Measurements from ENCODE around the gene OR13C5. TPM values are rescaled to one million over a fixed set of nuclear protein-coding genes. Genes with fewer than 3 reads are reported as not detected.

The OR13C5 gene
- total RNA-seq, 6 donors from 2014 or later = not detected

DNA sequence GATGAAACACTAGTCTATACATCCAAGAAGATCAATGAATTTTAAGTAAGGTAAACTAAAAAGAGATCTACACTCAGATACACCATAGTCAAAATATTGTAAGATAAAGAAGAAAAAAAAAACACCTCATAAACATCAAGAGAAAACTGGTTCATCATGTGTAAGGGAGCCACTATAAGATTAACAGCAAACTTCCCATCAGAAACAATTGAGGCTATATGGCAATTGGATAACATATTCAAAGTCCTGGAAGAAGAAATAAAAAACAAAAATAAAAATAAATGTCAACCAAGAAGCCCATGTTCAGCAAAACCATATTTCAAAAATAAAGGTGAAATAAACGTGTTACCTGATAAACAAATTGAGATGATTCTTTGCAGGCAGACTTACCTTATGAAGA, 26.6 kb downstream of the OR13C5 start:
- WGBS, 2 donors = 59 to 70% methylated on average over 1 of the region's 1 CpG
- DNase-seq (no peak), ATAC-seq (ENCODE audit: low FRiP score in 2 of 2) (no peak)
- TF ChIP-seq, protein P1, sequence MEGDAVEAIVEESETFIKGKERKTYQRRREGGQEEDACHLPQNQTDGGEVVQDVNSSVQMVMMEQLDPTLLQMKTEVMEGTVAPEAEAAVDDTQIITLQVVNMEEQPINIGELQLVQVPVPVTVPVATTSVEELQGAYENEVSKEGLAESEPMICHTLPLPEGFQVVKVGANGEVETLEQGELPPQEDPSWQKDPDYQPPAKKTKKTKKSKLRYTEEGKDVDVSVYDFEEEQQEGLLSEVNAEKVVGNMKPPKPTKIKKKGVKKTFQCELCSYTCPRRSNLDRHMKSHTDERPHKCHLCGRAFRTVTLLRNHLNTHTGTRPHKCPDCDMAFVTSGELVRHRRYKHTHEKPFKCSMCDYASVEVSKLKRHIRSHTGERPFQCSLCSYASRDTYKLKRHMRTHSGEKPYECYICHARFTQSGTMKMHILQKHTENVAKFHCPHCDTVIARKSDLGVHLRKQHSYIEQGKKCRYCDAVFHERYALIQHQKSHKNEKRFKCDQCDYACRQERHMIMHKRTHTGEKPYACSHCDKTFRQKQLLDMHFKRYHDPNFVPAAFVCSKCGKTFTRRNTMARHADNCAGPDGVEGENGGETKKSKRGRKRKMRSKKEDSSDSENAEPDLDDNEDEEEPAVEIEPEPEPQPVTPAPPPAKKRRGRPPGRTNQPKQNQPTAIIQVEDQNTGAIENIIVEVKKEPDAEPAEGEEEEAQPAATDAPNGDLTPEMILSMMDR (IDR thresholded peaks at IDR 0.05) = no peak
- no peak for TF ChIP-seq POLR2A (IDR thresholded peaks at IDR 0.05)
- no peak for TF ChIP-seq EP300 (IDR thresholded peaks at IDR 0.05)
- no peak for TF ChIP-seq POLR2AphosphoS5 (IDR thresholded peaks at IDR 0.05)
- no peak overlapping the region for H3K27ac ChIP-seq
- H3K4me3 ChIP-seq = no peak overlapping the region
- H3K9me3 ChIP-seq = peaks cover 0 to 7% (median 2%) of the 10 kb centered on the region in 4 donors
- H3K36me3 ChIP-seq = no peaks in the 10 kb centered on the region
- no peaks in the 10 kb centered on the region for H3K27me3 ChIP-seq
- no peaks in the 10 kb centered on the region for H3K4me1 ChIP-seq

DNA sequence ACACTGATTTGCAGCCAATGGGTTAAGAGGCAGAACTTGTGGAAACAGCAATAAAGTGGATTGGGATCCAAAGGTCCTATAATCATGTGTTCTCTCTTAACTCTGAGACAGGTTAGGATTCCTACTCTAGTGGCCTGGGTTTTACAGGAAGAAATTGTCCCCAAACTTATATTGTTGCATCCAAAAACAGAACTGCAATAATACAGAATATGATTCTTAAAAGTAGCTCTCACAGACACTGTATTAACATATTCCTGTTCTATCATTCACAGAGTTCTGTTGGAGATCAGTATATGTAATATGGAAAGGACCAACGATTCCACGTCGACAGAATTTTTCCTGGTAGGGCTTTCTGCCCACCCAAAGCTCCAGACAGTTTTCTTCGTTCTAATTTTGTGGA, 30.3 kb downstream of the OR13C5 start, which contains the start of gene OR13C8:
Gene OR13C8, plus strand, starts transcription at position 301 of the 400 bp plus-strand sequence. Its CDS starts 0 bp downstream, at position 301.
- ATAC-seq (ENCODE audit: low FRiP score in 2 of 2) (no peak), DNase-seq (no peak)
- Histone ChIP-seq H3K9me3 (peaks cover 0 to 7% (median 2%) of the 10 kb centered on the region in 4 donors), H3K27me3 (no peaks in the 10 kb centered on the region), H3K27ac (no peak within 1 kb of the TSS), H3K4me3 (no peak within 1 kb of the TSS), H3K4me1 (no peaks in the 10 kb centered on the region), H3K36me3 (no peaks in the 10 kb centered on the region)
- TF ChIP-seq EP300 (IDR thresholded peaks at IDR 0.05) = no peak
- WGBS, 2 donors = 90 to 91% methylated on average over 4 of the region's 4 CpGs

DNA sequence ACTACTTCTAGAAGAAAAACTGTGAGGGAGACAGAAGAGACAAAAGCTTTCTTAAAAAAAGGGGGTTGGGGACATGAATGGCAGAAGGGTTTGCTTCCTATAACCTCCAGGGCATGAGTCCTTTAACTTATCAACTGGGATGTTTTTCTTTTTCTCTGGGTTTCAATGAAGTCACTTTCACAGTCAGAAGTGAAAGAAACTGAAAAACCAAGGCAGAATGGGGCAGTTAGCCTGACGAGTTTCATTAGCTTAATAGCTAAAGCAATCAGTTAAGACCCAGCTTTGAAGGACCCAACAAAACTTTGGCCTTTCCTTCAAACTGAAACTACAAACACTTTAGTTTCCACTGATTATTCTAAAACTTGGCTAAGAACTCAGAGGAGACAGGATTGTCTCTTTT, 34.9 kb downstream of the OR13C5 start:
- TF ChIP-seq POLR2A (IDR thresholded peaks at IDR 0.05) = no peak
- TF ChIP-seq EP300 (IDR thresholded peaks at IDR 0.05) = no peak
- TF ChIP-seq, protein P1 (IDR thresholded peaks at IDR 0.05) = no peak
- no peak for TF ChIP-seq POLR2AphosphoS5 (IDR thresholded peaks at IDR 0.05)
- no peak for DNase-seq
- no peaks in the 10 kb centered on the region for H3K9me3 ChIP-seq
- no peaks in the 10 kb centered on the region for H3K36me3 ChIP-seq
- H3K4me1 ChIP-seq = no peaks in the 10 kb centered on the region
- WGBS, 2 donors = 72 to 76% methylated on average over 1 of the region's 1 CpG
- no peak for ATAC-seq (ENCODE audit: low FRiP score in 2 of 2)
- H3K27ac ChIP-seq = no peak overlapping the region
- no peak overlapping the region for H3K4me3 ChIP-seq
- H3K27me3 ChIP-seq = no peaks in the 10 kb centered on the region

DNA sequence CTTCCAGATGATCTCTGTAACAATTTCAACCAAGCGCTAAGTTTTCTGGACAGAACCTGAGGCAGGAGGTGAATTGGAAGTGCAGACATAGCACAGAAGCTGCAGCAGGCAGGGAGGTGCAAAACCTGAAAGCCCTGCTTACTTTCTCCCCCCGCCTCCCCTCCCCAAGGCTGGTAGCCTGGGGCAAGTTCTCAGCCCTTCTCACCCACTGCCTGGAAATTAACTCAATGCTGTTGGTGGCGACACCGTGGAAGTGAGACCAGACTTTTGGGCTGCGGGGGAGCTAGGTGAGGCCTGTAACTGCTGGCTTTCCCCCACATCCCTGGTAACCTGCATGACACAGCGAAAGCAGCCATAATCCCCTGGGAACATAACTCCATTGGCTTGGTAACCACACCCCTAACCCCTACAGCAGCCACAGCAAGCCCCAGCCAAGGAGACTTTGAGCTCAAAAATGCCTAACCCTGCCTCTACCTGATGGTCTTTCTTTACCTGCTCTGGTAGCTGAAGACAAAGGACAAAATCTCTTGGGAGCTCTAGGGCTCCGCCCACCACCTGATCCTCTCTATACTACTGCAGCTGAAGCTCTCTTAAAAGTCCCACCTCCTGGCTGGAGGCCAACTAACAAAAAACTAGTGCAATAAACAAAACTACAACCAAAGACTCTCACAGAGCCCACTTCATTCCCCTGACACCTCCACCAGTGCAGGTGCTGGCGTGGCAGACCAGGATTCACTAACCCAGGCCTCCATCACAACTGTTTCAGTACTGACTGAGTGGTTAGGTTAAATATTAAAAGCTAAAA, 42.2 kb downstream of the OR13C5 start:
- WGBS, 2 donors = 85 to 87% methylated on average over 8 of the region's 8 CpGs
- TF ChIP-seq POLR2A (IDR thresholded peaks at IDR 0.05) (no peak), EP300 (IDR thresholded peaks at IDR 0.05) (no peak), POLR2AphosphoS5 (IDR thresholded peaks at IDR 0.05) (no peak)
- TF ChIP-seq, protein P1 (IDR thresholded peaks at IDR 0.05) = no peak
- no peaks in the 10 kb centered on the region for H3K27me3 ChIP-seq
- DNase-seq (no peak), ATAC-seq (ENCODE audit: low FRiP score in 2 of 2) (no peak)
- peaks cover 0 to 3% (median 0%) of the 10 kb centered on the region in 4 donors for H3K9me3 ChIP-seq
- H3K27ac ChIP-seq = no peak overlapping the region
- no peaks in the 10 kb centered on the region for H3K36me3 ChIP-seq
- H3K4me1 ChIP-seq = no peaks in the 10 kb centered on the region
- H3K4me3 ChIP-seq = no peak overlapping the region

DNA sequence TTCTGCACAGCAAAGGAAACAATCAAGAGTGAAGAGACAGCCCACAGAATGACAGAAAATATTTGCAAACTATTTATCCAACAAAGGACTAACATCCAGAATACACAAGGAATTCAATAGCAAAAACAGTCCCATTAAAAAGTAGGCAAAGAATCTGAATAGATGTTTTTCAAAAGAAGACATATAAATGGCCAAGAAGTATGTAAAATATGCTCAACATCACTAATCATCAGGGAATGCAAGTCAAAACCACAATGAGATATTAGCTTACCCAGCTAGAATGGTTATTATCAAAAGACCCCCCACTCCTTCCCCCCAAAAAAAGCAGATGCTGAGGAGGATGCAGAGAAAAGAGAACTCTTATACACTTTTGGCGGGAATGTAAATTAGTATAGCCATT, 43.7 kb downstream of the OR13C5 start:
- Histone ChIP-seq H3K9me3 (peaks cover 0 to 3% (median 0%) of the 10 kb centered on the region in 4 donors), H3K36me3 (no peaks in the 10 kb centered on the region), H3K27me3 (no peaks in the 10 kb centered on the region), H3K4me1 (no peaks in the 10 kb centered on the region), H3K4me3 (no peak overlapping the region), H3K27ac (no peak overlapping the region)
- DNase-seq (no peak), ATAC-seq (ENCODE audit: low FRiP score in 2 of 2) (no peak)
- no peak for TF ChIP-seq POLR2AphosphoS5 (IDR thresholded peaks at IDR 0.05)
- TF ChIP-seq EP300 (IDR thresholded peaks at IDR 0.05) = no peak
- TF ChIP-seq, protein P1 (IDR thresholded peaks at IDR 0.05) = no peak
- TF ChIP-seq POLR2A (IDR thresholded peaks at IDR 0.05) = no peak
- 93 to 100% methylated on average over 1 of the region's 1 CpG for WGBS, 2 donors

Measured in upper lobe of left lung (tissue), 6 donors.